Colonic mucosa (tissue), 4 donors: ENCODE measurements around the gene CFAP100. TPM values are rescaled to one million over a fixed set of nuclear protein-coding genes. Genes with fewer than 3 reads are reported as not detected.

Experiments used
- DNase-seq: peaks from one replicate; pipeline ENCODE4 v3.0.0-alpha.2; 2020
- H3K27ac ChIP-seq: fragments of 200-600 bp; one replicate; pipeline ENCODE4 v1.8.0; 2021
- H3K27me3 ChIP-seq: fragments of 200-600 bp; one replicate; pipeline ENCODE4 v1.8.0; 2021
- H3K36me3 ChIP-seq: fragments of 200-600 bp; one replicate; pipeline ENCODE4 v1.8.0; 2021
- H3K4me1 ChIP-seq: fragments of 200-600 bp; one replicate; pipeline ENCODE4 v1.8.0; 2021; ENCODE audit warnings: mild to moderate bottlenecking
- H3K4me3 ChIP-seq: fragments of 200-600 bp; one replicate; pipeline ENCODE4 v1.8.0; 2021
- H3K9ac ChIP-seq, 2 donors: one replicate each; pipeline ENCODE4 v1.7.0; 2013; ENCODE audit warnings: control low read depth in 2 of 2, low read depth in 2 of 2, low read length in 2 of 2
- H3K9me3 ChIP-seq: fragments of 200-600 bp; one replicate; pipeline ENCODE4 v1.8.0; 2021
- intact Hi-C: fragments of 100-400 bp; cut with DNase I; formaldehyde crosslinking; loops from one replicate; pipeline ENCODE4 v1.14.1; 2022
- total RNA-seq, 2 donors: library from RNA; stranded (reverse); fragmentation: NEBNext Ultra II Directional in 1 of 2; extraction: Animal tissue kit (Norgen Biotek cat#: 25700) in 1 of 2; gene quantifications; one replicate each; pipeline ENCODE4 v1.2.1, GENCODE V29; 2021
- TF ChIP-seq, protein P1 (sequence below): fragments of 200-600 bp; IDR thresholded peaks from one replicate; pipeline ENCODE4 v1.8.0; 2022; ENCODE audit warnings: antibody characterized with exemption, mild to moderate bottlenecking
- donor health status: healthy.
- donor health status: DM: no; HTN: no; CAD: no.
- donor health status: DM: no; HTN: no; CAD: no.

Gene CFAP100
- total RNA-seq, 2 donors from 2014 or later = not detected

DNA sequence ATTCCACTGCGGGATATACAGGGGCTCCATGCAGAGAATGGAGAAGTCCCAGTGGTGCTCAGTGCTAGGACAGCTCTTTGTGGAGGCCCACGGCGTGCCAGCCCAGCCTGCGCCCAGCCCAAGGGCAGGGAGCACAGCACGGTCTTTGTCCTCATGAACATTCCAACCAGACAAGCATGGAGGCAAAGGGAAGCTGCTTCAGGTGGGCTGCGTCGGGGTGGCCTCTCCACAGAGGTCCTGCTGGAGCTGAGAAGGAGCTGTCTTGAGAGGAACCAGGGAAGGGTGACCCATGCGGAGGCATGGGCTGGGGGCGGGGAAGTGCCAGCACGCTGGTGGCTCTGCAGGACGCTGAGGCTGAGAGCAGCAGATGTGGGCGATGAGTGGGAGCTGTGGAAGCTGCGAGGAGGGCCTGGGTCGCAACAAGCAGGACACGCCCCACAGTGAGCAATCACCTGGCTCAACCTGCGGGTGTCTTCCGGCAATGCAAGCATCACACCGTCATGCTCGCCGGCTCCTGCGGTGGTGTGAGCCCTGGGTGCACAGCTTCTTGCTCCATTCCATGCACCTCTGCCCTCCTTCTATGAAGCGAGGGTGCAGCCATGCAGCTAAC lies 23.5 kb upstream of the CFAP100 start:
- Histone ChIP-seq H3K4me1 (no peaks in the 10 kb centered on the region), H3K9me3 (no peaks in the 10 kb centered on the region), H3K36me3 (no peaks in the 10 kb centered on the region), H3K4me3 (no peak overlapping the region), H3K27me3 (no peaks in the 10 kb centered on the region), H3K27ac (no peak overlapping the region), H3K9ac (no peak overlapping the region)
- no peak for DNase-seq
- TF ChIP-seq, protein P1, sequence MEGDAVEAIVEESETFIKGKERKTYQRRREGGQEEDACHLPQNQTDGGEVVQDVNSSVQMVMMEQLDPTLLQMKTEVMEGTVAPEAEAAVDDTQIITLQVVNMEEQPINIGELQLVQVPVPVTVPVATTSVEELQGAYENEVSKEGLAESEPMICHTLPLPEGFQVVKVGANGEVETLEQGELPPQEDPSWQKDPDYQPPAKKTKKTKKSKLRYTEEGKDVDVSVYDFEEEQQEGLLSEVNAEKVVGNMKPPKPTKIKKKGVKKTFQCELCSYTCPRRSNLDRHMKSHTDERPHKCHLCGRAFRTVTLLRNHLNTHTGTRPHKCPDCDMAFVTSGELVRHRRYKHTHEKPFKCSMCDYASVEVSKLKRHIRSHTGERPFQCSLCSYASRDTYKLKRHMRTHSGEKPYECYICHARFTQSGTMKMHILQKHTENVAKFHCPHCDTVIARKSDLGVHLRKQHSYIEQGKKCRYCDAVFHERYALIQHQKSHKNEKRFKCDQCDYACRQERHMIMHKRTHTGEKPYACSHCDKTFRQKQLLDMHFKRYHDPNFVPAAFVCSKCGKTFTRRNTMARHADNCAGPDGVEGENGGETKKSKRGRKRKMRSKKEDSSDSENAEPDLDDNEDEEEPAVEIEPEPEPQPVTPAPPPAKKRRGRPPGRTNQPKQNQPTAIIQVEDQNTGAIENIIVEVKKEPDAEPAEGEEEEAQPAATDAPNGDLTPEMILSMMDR = no peak
- intact Hi-C loops = no loop called here

DNA sequence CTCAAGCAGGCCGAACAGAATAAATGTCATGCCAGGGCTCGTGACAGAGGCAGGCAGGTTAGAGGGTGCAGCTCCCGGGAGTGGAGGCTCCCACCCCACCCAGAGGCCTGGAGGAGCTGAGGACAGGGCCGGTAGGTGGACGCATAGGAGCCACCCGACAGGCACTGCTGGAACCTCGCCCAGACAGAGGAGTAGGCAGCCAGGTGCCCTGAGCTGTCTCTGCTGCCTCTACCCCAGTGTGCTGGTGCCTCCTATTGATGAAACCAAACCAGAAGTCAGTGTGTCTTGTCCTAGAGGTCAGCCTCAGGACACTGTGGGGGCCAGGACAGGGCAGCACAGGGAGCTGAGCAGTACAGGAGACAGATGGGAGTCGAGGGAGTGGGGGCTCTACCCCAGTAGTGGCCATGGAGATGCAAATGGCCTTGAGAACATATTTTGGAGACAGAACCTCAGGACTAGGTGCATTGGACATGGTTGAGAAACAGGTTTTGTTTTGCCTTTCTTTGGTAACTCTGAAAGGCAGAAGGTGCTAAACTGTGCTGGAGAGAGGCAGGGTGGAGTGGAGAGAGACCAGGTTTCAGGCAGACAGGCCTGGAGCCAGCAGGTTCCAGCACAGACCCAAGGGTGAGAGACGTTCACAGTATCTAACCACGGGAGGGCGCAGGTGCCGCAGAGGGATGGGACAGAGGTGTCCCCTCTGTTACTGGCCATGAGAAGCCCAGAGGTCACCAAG lies 22.1 kb upstream of the CFAP100 start:
- Histone ChIP-seq H3K9me3 (no peaks in the 10 kb centered on the region), H3K27me3 (no peaks in the 10 kb centered on the region), H3K4me1 (no peaks in the 10 kb centered on the region), H3K9ac (no peak overlapping the region), H3K27ac (no peak overlapping the region), H3K36me3 (no peaks in the 10 kb centered on the region), H3K4me3 (no peak overlapping the region)
- DNase-seq = no peak
- TF ChIP-seq, protein P1 = no peak
- intact Hi-C loops = no loop called here

DNA sequence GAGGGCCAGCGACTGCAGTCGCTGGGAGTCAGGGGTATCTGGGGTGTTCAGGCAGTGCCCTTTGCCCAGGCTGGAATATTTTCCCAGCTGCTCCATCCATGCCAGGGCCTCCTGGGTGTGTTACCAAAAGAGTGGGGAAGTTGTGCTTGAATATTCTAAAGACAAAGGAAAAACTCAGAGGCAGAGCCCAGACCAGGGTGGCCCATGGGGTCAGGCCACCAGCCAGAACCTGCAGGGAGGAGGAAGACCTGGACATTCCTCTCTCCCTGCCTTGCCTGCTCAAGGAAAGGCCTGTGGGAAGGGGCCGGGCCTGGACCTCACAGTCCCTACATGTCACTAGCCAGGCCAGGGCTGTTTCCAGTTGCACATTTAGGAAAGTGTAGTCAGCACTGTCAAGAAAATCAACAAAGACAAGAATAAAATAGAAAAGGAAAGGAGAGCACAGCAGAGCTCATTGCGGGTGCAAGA lies 21.5 kb upstream of the CFAP100 start:
- Histone ChIP-seq H3K4me3 (no peak overlapping the region), H3K27ac (no peak overlapping the region), H3K36me3 (no peaks in the 10 kb centered on the region), H3K27me3 (no peaks in the 10 kb centered on the region), H3K4me1 (no peaks in the 10 kb centered on the region), H3K9me3 (no peaks in the 10 kb centered on the region), H3K9ac (no peak overlapping the region)
- DNase-seq = no peak
- TF ChIP-seq, protein P1 = no peak
- intact Hi-C loops = no loop called here

DNA sequence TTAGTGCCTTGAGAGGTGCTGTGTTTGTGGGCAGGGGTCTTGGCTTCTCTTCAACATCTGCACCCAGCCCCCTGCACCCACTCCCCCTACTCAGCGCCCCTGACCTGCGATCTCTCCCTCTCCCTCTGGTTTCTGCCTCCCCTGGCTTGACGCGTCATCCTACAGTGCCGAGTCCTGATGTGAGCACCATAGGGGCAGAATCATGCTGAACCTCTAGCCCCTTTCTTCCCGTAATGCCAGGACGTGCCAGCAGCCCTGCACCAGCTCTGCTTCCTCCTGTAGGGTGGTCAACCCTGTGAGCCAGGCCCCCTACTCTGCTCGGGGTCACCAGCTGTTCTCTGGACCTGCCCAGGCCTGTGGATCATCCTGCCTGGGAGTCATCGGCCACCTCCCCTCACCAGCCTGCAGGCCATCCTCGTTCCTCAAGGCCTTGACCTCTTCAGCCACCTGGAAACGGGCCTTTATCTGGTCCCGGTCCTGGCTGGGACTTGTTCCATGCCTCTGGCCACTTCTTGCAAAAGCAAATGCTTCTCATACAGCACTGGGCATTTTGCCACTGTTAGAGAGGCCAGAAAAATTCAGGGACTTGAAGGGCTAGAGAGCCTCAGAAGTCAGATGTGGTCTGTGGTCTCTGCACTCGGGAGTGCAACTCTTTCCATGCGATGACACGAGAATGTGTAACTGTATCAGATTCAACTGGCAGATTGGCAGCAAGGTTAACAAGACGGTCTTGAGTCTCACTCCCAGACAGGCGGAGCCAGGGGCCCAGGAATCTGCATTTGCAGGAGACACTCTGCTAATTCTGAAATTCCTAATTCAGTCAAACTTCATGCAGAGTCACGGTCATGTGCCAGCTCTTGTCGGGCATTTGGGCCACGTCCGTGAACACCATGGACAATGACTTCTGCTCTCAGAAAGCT lies 20.8 kb upstream of the CFAP100 start:
- Histone ChIP-seq H3K36me3 (no peaks in the 10 kb centered on the region), H3K27ac (no peak overlapping the region), H3K9me3 (no peaks in the 10 kb centered on the region), H3K4me3 (no peak overlapping the region), H3K9ac (no peak overlapping the region), H3K4me1 (no peaks in the 10 kb centered on the region), H3K27me3 (no peaks in the 10 kb centered on the region)
- intact Hi-C loops = no loop called here
- TF ChIP-seq, protein P1 = no peak
- no peak for DNase-seq

DNA sequence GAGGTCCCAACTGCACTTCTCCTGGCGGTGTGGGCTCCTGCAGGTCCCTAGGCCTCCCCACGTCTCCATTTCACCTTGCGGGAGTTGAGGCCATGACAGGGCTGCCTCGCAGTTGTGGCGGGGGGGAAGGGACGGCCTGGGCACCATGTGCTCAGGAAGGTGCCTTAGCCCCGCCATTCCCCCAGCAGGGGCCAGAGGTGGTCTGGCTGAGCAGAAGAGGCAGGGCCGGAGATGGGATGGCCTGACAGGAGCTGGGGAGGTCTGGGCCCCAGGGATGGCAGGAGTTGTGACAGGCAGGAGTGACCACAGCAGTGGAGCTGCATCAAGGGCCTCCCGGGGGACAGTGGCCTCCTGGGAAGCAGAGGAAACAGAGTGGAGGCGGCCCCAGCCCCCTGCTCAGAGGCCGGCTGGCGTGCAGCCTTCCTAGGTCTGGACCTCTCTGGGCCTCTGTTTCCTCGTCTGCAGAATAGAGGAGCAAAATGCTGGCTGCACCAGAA lies 18.8 kb upstream of the CFAP100 start:
- intact Hi-C loops = no loop called here
- DNase-seq = no peak
- H3K9me3 ChIP-seq = no peaks in the 10 kb centered on the region
- no peak overlapping the region for H3K4me3 ChIP-seq
- no peak overlapping the region for H3K9ac ChIP-seq
- H3K4me1 ChIP-seq = no peaks in the 10 kb centered on the region
- TF ChIP-seq, protein P1 = no peak
- H3K27ac ChIP-seq = no peak overlapping the region
- H3K36me3 ChIP-seq = no peaks in the 10 kb centered on the region
- no peaks in the 10 kb centered on the region for H3K27me3 ChIP-seq
